ENCODE data around the gene BCL2.

DNA sequence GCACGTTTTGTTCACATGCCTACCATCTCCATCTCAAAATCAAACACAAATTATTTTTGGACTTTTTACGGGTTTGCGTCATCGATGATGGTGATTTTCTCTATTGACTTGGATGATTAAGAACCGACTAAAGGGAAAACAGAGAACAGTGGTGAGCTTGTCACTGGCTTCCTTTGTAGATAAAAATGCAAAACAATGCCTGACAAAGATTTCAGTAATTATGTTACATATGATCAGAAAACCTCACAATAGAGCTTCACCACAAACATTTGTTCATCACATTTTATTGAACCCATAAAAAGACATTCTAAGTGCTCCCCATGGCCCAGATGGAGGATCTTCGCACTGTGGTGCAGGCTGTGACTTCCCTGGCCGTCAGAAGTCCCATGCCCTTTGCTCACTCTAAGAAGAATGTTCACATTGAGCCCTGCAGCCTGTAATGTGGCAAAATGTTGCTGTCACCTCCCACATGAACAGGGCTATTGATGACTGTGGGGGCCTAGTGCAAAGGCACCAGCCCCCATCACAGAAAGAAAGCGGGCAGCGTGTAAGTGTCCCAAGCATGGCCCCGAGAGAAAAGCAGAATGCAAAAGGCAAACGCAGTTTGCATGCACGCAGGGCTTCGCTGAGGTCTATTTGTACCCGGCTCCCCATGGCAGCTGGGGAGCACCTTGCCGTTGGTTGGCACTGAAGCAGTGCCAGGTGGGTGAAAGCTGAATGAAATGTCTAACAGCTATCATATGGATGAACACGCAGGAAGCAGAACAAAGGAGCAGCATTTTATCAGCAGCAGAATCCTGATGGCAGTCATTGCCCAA, 60.6 kb downstream of the BCL2 start:
- TF ChIP-seq, protein P1, sequence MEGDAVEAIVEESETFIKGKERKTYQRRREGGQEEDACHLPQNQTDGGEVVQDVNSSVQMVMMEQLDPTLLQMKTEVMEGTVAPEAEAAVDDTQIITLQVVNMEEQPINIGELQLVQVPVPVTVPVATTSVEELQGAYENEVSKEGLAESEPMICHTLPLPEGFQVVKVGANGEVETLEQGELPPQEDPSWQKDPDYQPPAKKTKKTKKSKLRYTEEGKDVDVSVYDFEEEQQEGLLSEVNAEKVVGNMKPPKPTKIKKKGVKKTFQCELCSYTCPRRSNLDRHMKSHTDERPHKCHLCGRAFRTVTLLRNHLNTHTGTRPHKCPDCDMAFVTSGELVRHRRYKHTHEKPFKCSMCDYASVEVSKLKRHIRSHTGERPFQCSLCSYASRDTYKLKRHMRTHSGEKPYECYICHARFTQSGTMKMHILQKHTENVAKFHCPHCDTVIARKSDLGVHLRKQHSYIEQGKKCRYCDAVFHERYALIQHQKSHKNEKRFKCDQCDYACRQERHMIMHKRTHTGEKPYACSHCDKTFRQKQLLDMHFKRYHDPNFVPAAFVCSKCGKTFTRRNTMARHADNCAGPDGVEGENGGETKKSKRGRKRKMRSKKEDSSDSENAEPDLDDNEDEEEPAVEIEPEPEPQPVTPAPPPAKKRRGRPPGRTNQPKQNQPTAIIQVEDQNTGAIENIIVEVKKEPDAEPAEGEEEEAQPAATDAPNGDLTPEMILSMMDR (IDR thresholded peaks at IDR 0.05; ENCODE audit: borderline replicate concordance, extremely low read depth, low read length, poor library complexity, severe bottlenecking): no peak
- no peak for TF ChIP-seq EZH2 (IDR thresholded peaks at IDR 0.05; ENCODE audit: borderline replicate concordance, low read depth, low read length, severe bottlenecking)
